GM18951 (cell line): ENCODE measurements around the gene DUSP15.

ENCODE experiments used
- POLR2A ChIP-seq: IDR thresholded peaks from 4 replicates; pipeline ENCODE4 v1.6.1; 2011; ENCODE audit warnings: mild to moderate bottlenecking; ENCODE audit not compliant: insufficient read length, insufficient read depth; ENCODE audit errors: extremely low read depth
- in situ Hi-C: fragments of 300-500 bp; cut with MboI; formaldehyde crosslinking; loops from one replicate; pipeline ENCODE4 v1.12.0; 2022; ENCODE audit warnings: low sequenced_read_pairs, mixed read lengths, inconsistent platforms; ENCODE audit not compliant: unreplicated experiment

Gene DUSP15

DNA sequence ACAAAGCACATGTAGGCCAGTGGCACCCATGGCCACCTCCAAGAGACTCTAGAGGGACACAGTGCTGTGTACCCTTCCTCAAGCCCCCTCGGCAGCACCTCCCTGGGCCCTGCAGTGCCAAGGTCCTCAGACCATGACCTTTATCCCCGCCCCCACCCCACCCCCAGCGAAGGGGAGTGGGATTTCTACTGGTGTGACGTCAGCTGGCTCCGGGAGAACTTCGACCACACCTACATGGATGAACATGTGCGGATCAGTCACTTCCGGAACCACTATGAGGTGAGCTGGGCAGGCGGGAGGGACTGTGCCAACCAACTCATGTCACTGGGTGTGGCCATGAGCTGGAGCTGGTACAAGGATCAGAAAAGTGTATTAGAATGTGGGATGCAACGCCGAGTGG lies 38.1 kb upstream of the DUSP15 start:
- TF ChIP-seq POLR2A, result no peak
- in situ Hi-C loops, result no loop called here

DNA sequence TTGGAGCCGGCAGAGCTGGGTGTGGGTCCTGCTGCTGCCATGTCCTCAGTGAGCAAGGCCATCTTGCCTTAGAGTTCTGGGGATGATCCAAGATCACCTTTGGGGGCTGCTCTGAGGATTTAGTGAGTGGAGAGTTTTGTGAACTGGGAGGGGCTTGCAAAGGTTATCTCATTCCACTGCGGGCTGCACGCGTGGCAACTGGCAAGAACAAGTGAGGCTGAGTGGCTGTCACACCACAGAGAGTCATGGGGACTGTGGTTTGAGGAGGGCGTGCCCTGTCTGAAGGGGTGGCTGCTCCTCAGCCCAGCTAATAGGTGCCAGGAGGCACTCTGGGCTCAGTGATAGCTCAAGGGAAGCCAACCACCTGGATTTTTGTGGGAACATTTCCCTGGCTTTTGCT lies 37.7 kb upstream of the DUSP15 start:
- in situ Hi-C loops, result no loop called here
- no peak for TF ChIP-seq POLR2A

DNA sequence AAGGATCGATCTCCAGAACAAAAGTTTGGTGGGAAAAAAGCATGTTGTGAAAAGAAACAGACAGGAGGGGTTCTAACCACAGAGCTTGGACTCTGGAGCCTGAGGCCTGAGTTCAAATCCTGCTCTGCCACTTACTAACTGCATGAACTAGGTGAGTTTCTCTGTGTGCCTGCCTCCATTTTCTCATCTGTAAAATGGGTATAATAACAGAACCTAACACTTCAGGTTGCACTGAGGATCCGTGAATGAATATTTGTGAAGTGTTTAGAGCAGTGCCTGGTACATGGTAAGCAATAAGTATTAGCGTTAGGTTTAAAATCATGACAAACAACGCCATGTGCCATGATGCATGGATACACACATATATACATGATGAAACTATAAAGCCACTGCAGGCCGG lies 36.7 kb upstream of the DUSP15 start:
- in situ Hi-C loops, result no loop called here
- TF ChIP-seq POLR2A, result no peak

DNA sequence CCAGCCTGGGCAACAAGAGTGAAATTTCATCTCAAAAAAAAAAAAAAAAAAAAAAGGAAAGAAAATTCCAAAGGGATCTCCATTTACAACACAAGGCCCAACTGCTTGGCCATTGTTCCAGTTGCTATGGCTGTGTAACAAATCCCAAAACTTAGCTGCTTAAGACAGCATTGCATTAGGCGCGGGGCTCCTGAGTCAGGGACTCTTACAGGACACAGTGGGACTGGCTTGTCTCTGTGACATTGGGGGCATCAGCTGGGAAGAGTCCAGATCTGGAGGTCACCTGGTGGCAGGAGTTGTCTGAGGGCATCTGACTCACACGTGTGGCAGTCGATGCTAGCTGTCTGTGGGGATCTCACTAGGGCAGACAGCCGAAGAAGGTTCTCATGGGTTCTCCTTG lies 35.7 kb upstream of the DUSP15 start:
- no peak for TF ChIP-seq POLR2A
- in situ Hi-C loops, result no loop called here

DNA sequence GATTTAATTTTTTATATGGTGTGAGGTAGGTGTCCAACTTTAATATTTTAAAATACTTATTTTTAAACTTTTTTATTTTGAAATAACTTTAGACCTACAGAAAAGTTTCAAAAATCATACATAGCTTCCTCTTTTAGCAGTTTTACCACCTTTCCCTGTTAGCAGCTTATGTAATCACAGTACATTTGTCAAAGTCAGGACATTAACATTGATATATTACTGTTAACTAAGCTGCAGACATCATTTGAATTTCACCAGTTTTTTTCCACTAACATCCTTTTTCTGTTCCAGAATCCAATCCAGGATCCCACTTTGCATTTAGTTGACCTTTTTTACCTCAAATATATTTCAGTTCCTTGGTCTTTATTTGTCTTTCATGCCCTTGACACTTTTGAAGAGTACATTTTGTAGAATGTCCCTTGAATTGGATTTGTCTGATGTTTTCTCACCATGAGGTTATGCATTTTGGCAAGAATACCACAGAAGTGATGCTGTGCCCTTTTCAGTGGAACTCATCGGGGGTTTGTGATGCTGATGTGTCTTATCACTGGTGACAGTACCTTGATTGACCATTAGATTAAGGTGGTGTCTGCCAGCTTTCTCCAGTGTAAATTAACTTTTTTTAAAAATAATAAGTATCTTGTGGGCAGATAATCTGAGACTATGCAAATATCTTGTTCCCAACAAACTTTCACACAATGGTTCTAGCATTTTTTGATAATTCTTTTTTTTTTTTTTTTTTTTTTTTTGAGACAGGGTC lies 33.5 kb upstream of the DUSP15 start:
- in situ Hi-C loops, result no loop called here

DNA sequence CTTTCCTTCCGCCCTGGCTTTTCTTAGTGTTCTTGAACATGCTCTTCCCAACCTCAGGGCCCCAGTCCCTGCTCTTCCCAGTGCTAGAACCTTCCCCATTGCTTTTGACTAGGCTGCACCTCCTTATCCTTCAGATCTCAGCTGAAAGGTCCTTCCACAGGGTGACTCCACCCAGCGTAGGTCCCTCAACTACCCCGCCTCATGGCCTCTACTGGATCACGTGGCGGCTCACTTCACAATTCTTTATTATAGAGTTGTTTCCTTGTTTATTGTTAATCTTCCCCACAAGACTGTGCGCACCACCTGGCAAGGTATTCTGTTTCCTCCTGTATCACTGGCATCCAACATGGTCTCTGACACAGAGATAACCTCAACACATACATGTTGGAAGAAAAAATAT lies 31.3 kb upstream of the DUSP15 start:
- in situ Hi-C loops, result no loop called here
- TF ChIP-seq POLR2A, result no peak

More for the DNA sequence above, 33.5 kb upstream of the DUSP15 start:
- no peak for TF ChIP-seq POLR2A

DNA sequence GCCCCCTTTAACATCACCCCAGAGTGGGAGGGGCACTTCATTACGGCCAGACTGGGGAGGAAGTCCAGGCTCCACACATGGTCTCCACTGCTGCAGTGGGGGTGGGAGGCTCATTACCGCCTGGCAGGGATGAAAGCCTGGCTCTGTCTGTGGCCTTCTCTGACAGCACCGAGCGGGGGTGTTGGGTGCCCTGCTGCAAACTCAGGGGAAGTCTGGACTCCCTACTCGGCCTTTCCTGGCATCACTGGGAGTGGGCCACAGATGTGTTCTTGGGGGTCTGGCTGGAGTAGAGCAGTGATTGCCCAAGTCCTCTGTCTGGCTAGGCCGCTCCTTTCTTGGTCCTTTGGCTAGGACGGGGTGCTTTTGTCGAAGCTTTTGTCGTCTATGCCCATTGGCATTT lies 27.2 kb upstream of the DUSP15 start:
- in situ Hi-C loops, result no loop called here
- TF ChIP-seq POLR2A, result no peak

DNA sequence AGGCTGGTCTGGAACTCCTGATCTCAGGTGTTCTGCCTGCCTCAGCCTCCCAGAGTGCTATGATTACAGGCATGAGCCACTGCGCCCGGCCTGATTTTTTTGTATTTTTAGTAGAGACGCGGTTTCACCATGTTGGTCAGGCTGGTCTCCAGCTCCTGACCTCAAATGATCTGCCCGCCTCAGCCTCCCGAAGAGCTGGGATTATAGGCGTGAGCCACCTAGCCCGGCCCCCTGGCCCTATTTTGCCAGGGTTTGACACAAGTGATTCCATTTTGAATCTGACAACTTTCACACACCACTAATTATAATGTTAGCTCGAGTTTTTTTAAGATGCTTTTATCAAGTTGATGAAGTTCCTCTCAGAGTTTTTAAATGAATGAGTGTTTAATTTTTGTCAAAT lies 25.7 kb upstream of the DUSP15 start:
- no peak for TF ChIP-seq POLR2A
- in situ Hi-C loops, result no loop called here

DNA sequence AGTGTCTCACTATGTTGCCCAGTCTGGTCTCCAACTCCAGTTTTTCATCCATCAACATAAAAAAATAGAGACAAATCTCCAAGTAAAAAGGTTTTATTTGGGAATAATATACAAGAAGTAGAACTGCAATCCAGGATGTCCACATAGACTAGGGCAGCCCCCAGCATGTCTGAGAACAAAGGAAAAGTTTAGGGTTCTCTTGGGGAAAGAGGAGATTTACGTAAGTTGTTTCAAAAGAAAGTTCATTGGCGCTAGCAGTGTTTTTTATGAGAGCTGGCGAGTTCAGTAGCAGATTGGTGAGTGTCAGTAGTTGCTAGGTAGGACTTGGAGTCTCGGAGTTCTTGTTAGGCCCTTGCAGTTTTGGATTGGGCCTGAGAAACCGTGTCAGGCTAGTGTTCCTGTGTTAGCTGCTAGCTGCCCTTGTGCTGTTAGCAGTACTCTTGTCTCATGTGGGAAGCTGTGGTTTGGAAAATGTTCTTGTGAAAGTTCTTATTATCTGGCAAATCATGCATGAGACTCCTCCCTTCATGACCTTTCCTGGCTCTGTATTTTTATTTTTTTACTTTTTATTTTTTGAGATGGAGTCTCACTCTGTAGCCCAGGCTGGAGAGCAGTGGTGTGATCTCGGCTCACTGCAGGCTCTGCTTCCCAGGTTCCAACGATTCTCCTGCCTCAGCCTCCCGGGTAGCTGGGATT lies 24.8 kb upstream of the DUSP15 start:
- in situ Hi-C loops, result no loop called here
- TF ChIP-seq POLR2A, result no peak

DNA sequence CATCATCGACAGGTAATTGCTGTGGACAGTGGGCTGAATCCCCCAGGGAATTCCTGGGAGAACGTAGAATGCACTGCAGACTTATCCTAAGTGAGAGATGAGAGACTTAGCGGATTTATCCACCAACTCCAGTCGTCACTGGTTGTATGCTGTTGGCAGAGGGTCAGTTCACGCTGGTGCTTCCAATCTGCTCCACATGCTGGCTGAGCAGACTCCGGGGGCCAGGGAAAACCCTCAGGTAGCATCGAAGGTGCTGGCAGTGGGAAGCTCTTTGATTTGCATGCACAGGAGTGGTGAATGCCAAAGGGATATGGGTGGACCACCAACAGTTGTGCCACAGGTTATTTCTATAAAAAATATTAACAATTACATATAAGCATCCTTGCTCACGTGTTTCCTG lies 20.3 kb upstream of the DUSP15 start:
- in situ Hi-C loops, result no loop called here
- no peak for TF ChIP-seq POLR2A

DNA sequence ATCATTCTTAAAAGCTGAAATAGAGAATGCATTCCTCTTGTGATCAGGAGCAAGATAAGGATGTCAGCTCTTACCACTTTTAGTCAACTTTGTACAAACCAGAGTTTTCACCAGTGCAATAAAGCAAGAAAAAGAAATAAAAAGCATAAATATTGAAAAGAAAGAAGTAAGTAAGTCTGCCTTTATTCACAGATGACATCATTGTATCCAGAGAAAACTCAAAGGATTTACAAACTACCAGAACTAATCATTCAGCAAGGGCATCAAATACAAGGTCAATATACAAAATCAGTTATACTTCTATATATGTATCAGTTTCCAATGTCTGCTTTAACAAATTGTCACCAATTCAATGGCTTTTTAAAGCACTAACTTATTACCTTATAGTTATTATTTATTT lies 13.5 kb upstream of the DUSP15 start:
- in situ Hi-C loops, result no loop called here
- TF ChIP-seq POLR2A, result no peak

DNA sequence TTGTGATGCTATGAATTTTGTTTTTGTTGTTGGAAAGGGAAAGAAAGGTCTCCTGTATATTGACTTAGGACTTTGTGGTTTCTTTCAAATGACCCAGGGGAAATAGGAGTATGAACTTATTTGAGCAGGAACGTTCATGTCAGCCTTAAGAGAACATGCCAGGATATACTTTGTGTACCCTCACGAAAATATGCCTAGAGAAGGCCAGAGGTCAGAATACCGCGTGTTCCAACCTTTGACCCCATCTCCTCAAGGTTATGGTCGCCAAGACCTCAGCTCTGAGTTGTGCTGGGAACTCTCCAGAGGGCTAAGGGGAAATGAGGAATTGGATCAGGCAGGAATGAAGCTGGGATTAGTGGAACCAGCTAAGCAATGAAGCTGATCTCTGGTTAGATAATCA lies 11.6 kb upstream of the DUSP15 start:
- in situ Hi-C loops, result no loop called here

DNA sequence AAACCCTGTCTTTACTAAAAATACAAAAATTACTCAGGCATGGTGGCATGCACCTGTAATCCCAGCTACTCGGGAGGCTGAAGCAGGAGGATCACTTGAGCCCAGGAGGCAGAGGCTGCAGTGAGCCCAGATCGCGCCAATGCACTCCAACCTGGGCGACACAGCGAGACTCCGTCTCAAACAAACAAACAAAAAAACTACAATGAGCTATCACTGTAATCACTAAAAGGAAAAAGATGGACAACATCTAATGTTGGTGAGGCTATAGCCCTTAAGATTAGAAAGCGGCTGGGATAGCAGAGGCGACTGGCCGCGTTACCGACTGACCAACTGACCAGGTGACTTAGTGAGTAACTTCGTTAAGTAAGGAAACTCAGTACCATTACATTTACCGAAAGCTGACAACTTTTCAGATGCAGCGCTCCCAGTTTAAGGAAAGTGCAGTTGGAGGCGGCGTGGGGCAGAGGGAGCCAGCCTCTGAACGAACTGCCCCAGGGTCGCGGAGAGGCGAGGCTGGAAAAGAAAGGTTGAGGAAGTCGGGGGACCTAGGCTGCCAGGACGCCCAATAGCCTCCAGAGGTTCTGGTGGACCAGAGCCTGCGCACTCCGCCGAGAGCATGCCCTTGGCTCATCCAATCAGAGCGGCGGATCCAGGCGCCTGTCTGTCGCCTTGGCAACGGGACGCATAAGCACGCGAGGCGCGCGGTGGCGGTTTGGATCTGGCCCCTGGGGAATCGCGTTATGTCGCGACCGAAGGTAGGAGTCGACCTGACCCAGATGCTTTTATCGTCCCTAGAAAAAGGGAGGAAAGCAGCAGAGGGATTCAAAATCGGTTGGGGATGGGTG lies 9.0 kb upstream of the DUSP15 start:
- peak; percentile 22 for TF ChIP-seq POLR2A
- in situ Hi-C loops, result no loop called here

More for the DNA sequence above, 11.6 kb upstream of the DUSP15 start:
- TF ChIP-seq POLR2A, result no peak

DNA sequence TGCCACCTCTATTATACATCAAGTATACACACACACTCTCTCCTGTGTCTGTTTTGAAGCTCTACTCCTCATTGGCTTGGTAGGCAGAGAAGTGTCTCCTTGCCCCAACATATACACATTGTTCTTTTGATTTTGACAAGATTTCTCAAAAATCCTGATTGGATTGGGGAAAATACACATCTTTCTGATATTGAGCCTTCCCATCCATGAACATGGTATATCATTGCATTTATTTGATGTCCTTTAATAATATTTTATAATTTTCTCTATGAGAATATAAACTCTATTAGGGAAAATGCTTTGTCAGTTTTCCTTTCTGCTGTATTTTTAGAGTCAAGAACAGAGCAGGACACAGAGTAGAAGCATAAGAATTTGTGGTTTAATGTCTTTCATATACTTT lies 7.4 kb upstream of the DUSP15 start:
- no peak for TF ChIP-seq POLR2A

DNA sequence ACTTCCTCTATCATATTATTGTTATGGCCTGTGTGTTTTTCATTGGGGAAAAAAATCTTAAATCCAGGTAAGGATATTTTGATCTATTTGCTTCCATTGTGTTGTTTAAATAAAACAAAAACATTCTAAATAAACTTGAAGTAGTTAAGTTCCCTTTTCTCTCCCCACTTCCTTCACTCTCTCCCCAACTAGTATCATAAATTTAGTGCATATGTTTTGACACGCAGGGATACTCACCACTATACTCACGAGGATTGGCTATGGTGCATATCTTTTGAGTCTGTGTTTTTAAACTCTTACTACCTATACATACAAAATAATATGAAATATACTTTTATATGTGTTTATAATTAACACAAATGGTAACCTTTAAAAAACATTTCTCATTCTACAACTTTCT lies 5.3 kb upstream of the DUSP15 start:
- no peak for TF ChIP-seq POLR2A
- in situ Hi-C loops, result no loop called here

More for the DNA sequence above, 7.4 kb upstream of the DUSP15 start:
- in situ Hi-C loops, result no loop called here
